SK-N-SH treated with all-trans-retinoic acid at 6 μM for 48 hours (cell line): ENCODE measurements around the gene SPOCK1.

Experiments used
- ATAC-seq: fragments of 200-7000 bp; cut with Tn5 transposase; 3 replicates; pipeline ENCODE4 v1.9.1; 2020; ENCODE audit warnings: mild to moderate bottlenecking, moderate library complexity
- ARNTL ChIP-seq: fragments of 450-650 bp; formaldehyde crosslinking; IDR thresholded peaks from 2 replicates; pipeline ENCODE4 v1.5.0; 2020; ENCODE audit warnings: low read depth, mild to moderate bottlenecking, moderate library complexity, borderline replicate concordance
- BACH2 ChIP-seq: fragments of 250-450 bp; sonication (Bioruptor Pico); IDR thresholded peaks from 2 replicates; pipeline ENCODE4 v1.9.0; 2021; ENCODE audit warnings: mild to moderate bottlenecking, borderline replicate concordance
- CREB5 ChIP-seq: fragments of 250-450 bp; sonication (Bioruptor Pico); IDR thresholded peaks from 2 replicates; pipeline ENCODE4 v1.5.1; 2020; ENCODE audit warnings: low read depth, mild to moderate bottlenecking, moderate library complexity
- CSDC2 ChIP-seq: fragments of 250-450 bp; sonication (Bioruptor Pico); IDR thresholded peaks from 2 replicates; pipeline ENCODE4 v1.5.0; 2020; ENCODE audit warnings: mild to moderate bottlenecking, moderate library complexity
- CSRNP3 ChIP-seq: fragments of 250-450 bp; sonication (Bioruptor Pico); IDR thresholded peaks from 2 replicates; pipeline ENCODE4 v1.5.1; 2021; ENCODE audit warnings: mild to moderate bottlenecking, moderate library complexity
- ESRRG ChIP-seq: fragments of 250-450 bp; sonication (Bioruptor Pico); IDR thresholded peaks from 2 replicates; pipeline ENCODE4 v1.6.1; 2021; ENCODE audit warnings: mild to moderate bottlenecking
- ISL1 ChIP-seq: fragments of 250-450 bp; sonication (Bioruptor Pico); IDR thresholded peaks from 2 replicates; pipeline ENCODE4 v2.1.2; 2022; ENCODE audit warnings: mild to moderate bottlenecking, moderate library complexity
- OSR1 ChIP-seq: fragments of 250-450 bp; sonication (Bioruptor Pico); IDR thresholded peaks from 2 replicates; pipeline ENCODE4 v1.8.0; 2022; ENCODE audit warnings: moderate library complexity, mild to moderate bottlenecking, inconsistent platforms
- PATZ1 ChIP-seq: fragments of 250-450 bp; sonication (Bioruptor Pico); IDR thresholded peaks from 2 replicates; pipeline ENCODE4 v1.8.0; 2020; ENCODE audit warnings: mild to moderate bottlenecking, moderate library complexity, borderline replicate concordance
- POU6F1 ChIP-seq: fragments of 250-450 bp; sonication (Bioruptor Pico); IDR thresholded peaks from 2 replicates; pipeline ENCODE4 v1.8.0; 2021; ENCODE audit warnings: low read depth, mild to moderate bottlenecking, moderate library complexity, borderline replicate concordance
- PPARA ChIP-seq: fragments of 250-450 bp; sonication (Bioruptor Pico); IDR thresholded peaks from 2 replicates; pipeline ENCODE4 v1.5.0; 2020; ENCODE audit warnings: mild to moderate bottlenecking, borderline replicate concordance
- RARB ChIP-seq: fragments of 250-450 bp; sonication (Bioruptor Pico); IDR thresholded peaks from 2 replicates; pipeline ENCODE4 v1.8.0; 2021; ENCODE audit warnings: mild to moderate bottlenecking, moderate library complexity
- SNAI2 ChIP-seq: fragments of 250-450 bp; sonication (Bioruptor Pico); IDR thresholded peaks from 2 replicates; pipeline ENCODE4 v1.5.0; 2020; ENCODE audit warnings: mild to moderate bottlenecking, moderate library complexity
- TCF4 ChIP-seq: fragments of 250-450 bp; sonication (Bioruptor Pico); IDR thresholded peaks from 2 replicates; pipeline ENCODE4 v1.8.0; 2021; ENCODE audit warnings: mild to moderate bottlenecking, moderate library complexity, borderline replicate concordance
- TOX ChIP-seq: fragments of 250-450 bp; sonication (Bioruptor Pico); IDR thresholded peaks from 2 replicates; pipeline ENCODE4 v1.8.0; 2021; ENCODE audit warnings: mild to moderate bottlenecking, moderate library complexity, borderline replicate concordance
- TSHZ2 ChIP-seq: fragments of 250-450 bp; sonication (Bioruptor Pico); IDR thresholded peaks from 2 replicates; pipeline ENCODE4 v1.5.0; 2020; ENCODE audit warnings: mild to moderate bottlenecking, moderate library complexity
- ZC3H10 ChIP-seq: fragments of 250-450 bp; sonication (Bioruptor Pico); IDR thresholded peaks from 2 replicates; pipeline ENCODE4 v1.5.1; 2021; ENCODE audit warnings: mild to moderate bottlenecking, moderate library complexity
- ZFP3 ChIP-seq: fragments of 250-450 bp; sonication (Bioruptor Pico); IDR thresholded peaks from 2 replicates; pipeline ENCODE4 v1.5.0; 2020; ENCODE audit warnings: mild to moderate bottlenecking, moderate library complexity
- ZFP30 ChIP-seq: fragments of 450-650 bp; formaldehyde crosslinking; IDR thresholded peaks from 2 replicates; pipeline ENCODE4 v1.5.0; 2022; ENCODE audit warnings: mild to moderate bottlenecking, moderate library complexity
- ZNF565 ChIP-seq: fragments of 450-650 bp; formaldehyde crosslinking; conservative IDR thresholded peaks from 2 replicates; pipeline ENCODE4 v1.5.0; 2020; ENCODE audit warnings: low read depth, mild to moderate bottlenecking, moderate library complexity
- ZNF8 ChIP-seq: fragments of 450-650 bp; formaldehyde crosslinking; IDR thresholded peaks from 2 replicates; pipeline ENCODE4 v1.5.0; 2020; ENCODE audit warnings: mild to moderate bottlenecking, moderate library complexity

Gene SPOCK1

GRCh38 chr5:137152616-137153015 lies 346.5 kb downstream of the SPOCK1 start (continued):
- TF ChIP-seq TSHZ2 (CRISPR knock-in tag): no peak
- no peak for TF ChIP-seq BACH2
- TF ChIP-seq TCF4 (CRISPR knock-in tag): no peak
- TF ChIP-seq ZC3H10 (CRISPR knock-in tag): no peak

- ATAC-seq: no peak
- TF ChIP-seq SNAI2 (CRISPR knock-in tag): no peak
- TF ChIP-seq CSDC2 (CRISPR knock-in tag): no peak
- no peak for TF ChIP-seq ARNTL
- no peak for TF ChIP-seq OSR1 (CRISPR knock-in tag)
- no peak for TF ChIP-seq ISL1 (CRISPR knock-in tag)
- no peak for TF ChIP-seq POU6F1 (CRISPR knock-in tag)
- no peak for TF ChIP-seq PATZ1 (CRISPR knock-in tag)
- TF ChIP-seq ZFP30 (CRISPR knock-in tag): no peak
- no peak for TF ChIP-seq ESRRG (CRISPR knock-in tag)
- TF ChIP-seq PPARA (CRISPR knock-in tag): no peak
- no peak for TF ChIP-seq TCF4 (CRISPR knock-in tag)
- no peak for TF ChIP-seq TSHZ2 (CRISPR knock-in tag)
- TF ChIP-seq RARB: no peak
- TF ChIP-seq ZC3H10 (CRISPR knock-in tag): no peak
- TF ChIP-seq ZFP3: no peak
- TF ChIP-seq CREB5 (CRISPR knock-in tag): no peak
- no peak for TF ChIP-seq ZNF565 (CRISPR knock-in tag)
Measured at GRCh38 chr5:137148655-137149054, 350.5 kb downstream of the SPOCK1 start.

GRCh38 chr5:137148159-137148558 lies 351.0 kb downstream of the SPOCK1 start:
- ATAC-seq: no peak
- no peak for TF ChIP-seq TCF4 (CRISPR knock-in tag)
- TF ChIP-seq ZNF565 (CRISPR knock-in tag): no peak
- TF ChIP-seq ESRRG (CRISPR knock-in tag): no peak
- no peak for TF ChIP-seq ZNF8
- no peak for TF ChIP-seq POU6F1 (CRISPR knock-in tag)
- TF ChIP-seq CSRNP3 (CRISPR knock-in tag): no peak
- TF ChIP-seq ZC3H10 (CRISPR knock-in tag): no peak
- TF ChIP-seq SNAI2 (CRISPR knock-in tag): no peak
- no peak for TF ChIP-seq BACH2
- no peak for TF ChIP-seq ISL1 (CRISPR knock-in tag)
- no peak for TF ChIP-seq TSHZ2 (CRISPR knock-in tag)
- TF ChIP-seq TOX (CRISPR knock-in tag): no peak
